ENCODE data around the gene RTN1. TPM values are rescaled to one million over a fixed set of nuclear protein-coding genes. Genes with fewer than 3 reads are reported as not detected.

Gene RTN1
- total and polyA plus RNA-seq, 2 of the 8 experiments (the other 6 are each of a cell fraction or from before 2014, with no cell fraction given): 2.8 to 4.9 TPM

DNA sequence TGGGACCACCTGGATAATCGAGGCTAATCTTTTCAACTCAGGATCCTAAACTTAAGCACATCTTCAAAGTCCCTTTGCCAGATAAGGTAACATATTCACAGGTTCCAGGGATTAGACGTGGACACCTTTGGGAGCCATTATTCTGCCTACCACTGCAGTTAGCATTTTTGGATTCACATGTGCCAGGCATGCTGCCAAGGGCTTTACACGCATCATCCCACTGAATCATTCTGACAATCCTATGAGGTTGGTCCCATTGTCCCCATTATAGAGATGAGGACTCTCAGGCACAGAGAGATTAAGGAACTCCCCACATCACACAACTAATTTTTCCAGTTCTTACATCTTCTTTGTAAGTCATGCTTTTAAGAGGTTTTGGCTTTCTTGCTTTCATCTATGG lies 34.5 kb downstream of the RTN1 start:
- Histone ChIP-seq H4K5ac (ENCODE audit: insufficient read length, low read depth, low read length) (no peak overlapping the region), H3K23ac (ENCODE audit: insufficient read length) (no peak overlapping the region), H3K9me3 (ENCODE audit: insufficient read depth in 2 of 2, low read depth in 1 of 2, low read length in 1 of 2) (no peaks in the 10 kb centered on the region), H3K56ac (replicated peaks; ENCODE audit: insufficient read length, low read depth, low read length) (no peak overlapping the region), H2BK120ac (replicated peaks; ENCODE audit: low read depth, low read length) (no peak overlapping the region), H4K20me1 (replicated peaks in 1 of 2; ENCODE audit: control insufficient read depth in 1 of 2, insufficient read depth in 2 of 2, low read length in 2 of 2) (no peaks in the 10 kb centered on the region), H3K4me1 (replicated peaks in 1 of 4; ENCODE audit: control insufficient read depth in 3 of 4, insufficient read depth in 4 of 4, low read length in 3 of 4) (no peaks in the 10 kb centered on the region), H2BK12ac (ENCODE audit: low read depth, low read length) (no peak overlapping the region), H4K8ac (ENCODE audit: extremely low read depth, insufficient read depth, low read length) (no peak overlapping the region), H3K23me2 (ENCODE audit: low read depth, low read length) (no peaks in the 10 kb centered on the region), H3K27me3 (replicated peaks in 1 of 4; ENCODE audit: control insufficient read depth in 3 of 4, extremely low read depth in 1 of 4, insufficient read depth in 3 of 4, low read length in 3 of 4) (no peaks in the 10 kb centered on the region), H3K27ac (ENCODE audit: low read depth, low read length) (no peak overlapping the region; the same call in 1 of the 2 replicates), H3K79me2 (ENCODE audit: control insufficient read depth in 1 of 2, insufficient read depth in 2 of 2, low read length in 2 of 2) (no peaks in the 10 kb centered on the region), H3K4me3 (ENCODE audit: extremely low read depth in 1 of 4, insufficient read depth in 2 of 4, low read depth in 3 of 4, low read length in 4 of 4) (no peak overlapping the region), H3K4me2 (ENCODE audit: insufficient read depth in 1 of 2, low read depth in 2 of 2, low read length in 2 of 2) (no peak overlapping the region), H3K4ac (replicated peaks; ENCODE audit: insufficient read length, low read depth, low read length) (no peak overlapping the region), H2BK15ac (ENCODE audit: low read length) (no peak overlapping the region), H3K14ac (ENCODE audit: insufficient read length) (no peak overlapping the region), H3K9ac (replicated peaks in 1 of 4; ENCODE audit: extremely low read depth in 1 of 4, low read depth in 3 of 4, low read length in 3 of 4) (no peak overlapping the region), H2AFZ (ENCODE audit: low read length) (no peak overlapping the region), H3K79me1 (ENCODE audit: low read depth, low read length) (no peaks in the 10 kb centered on the region), H2AK5ac (ENCODE audit: low read depth, low read length) (no peak overlapping the region), H3K36me3 (ENCODE audit: control insufficient read depth in 2 of 4, insufficient read depth in 4 of 4, low read length in 3 of 4) (no peaks in the 10 kb centered on the region), H4K91ac (replicated peaks; ENCODE audit: insufficient read length, low read length) (no peak overlapping the region), H2BK5ac (ENCODE audit: low read depth, low read length) (no peak overlapping the region), H2BK20ac (ENCODE audit: low read length) (no peak overlapping the region), H3K18ac (ENCODE audit: extremely low read depth, low read length) (no peak overlapping the region)
- ChIA-PET CTCF (ENCODE audit: partially characterized antibody) (no interaction called here), POLR2A (ENCODE audit: partially characterized antibody) (no interaction called here)
- DNase-seq (ENCODE audit: low read depth in 1 of 2, low spot score in 2 of 2): no peak
- no peak for FAIRE-seq
- 92% methylated on average over 3 of the region's 3 CpGs; no CpG with 5 or more reads in 1 of the 2 experiments for WGBS, 2 experiments (ENCODE audit: extremely low coverage in 1 of 2, insufficient coverage in 1 of 2, insufficient read length in 1 of 2, insufficient replicate concordance in 2 of 2, low coverage in 1 of 2, low lambda C conversion rate in 2 of 2, missing lambda C conversion rate in 1 of 2)
- no peak for TF ChIP-seq CHD1 (IDR thresholded peaks at IDR 0.05; ENCODE audit: low read depth, low read length)
- TF ChIP-seq KDM4A (IDR thresholded peaks at IDR 0.05; ENCODE audit: low read depth, low read length, severe bottlenecking): no peak
- TF ChIP-seq SP4 (IDR thresholded peaks at IDR 0.05; ENCODE audit: low read length): no peak
- TF ChIP-seq FOSL1 (IDR thresholded peaks at IDR 0.05; ENCODE audit: insufficient read depth, low read depth, low read length): no peak
- TF ChIP-seq NRF1 (IDR thresholded peaks at IDR 0.05; ENCODE audit: low read depth, low read length): no peak
- no peak for TF ChIP-seq CHD2 (IDR thresholded peaks at IDR 0.05; ENCODE audit: low read length)

All from H1 (cell line).